Erythroblast (primary cell): ENCODE data around the gene GALNT18.

ENCODE experiments used
- DNase-seq, 2 experiments: peaks; one replicate each; lab custom pipeline; 2025; lab: John Stamatoyannopoulos, UW
- GATA1 ChIP-seq: IDR thresholded peaks from 2 replicates; pipeline ENCODE4 v1.6.1; 2011; ENCODE audit warnings: low read depth, mild to moderate bottlenecking, control low read depth, low read length, moderate library complexity
- POLR2A ChIP-seq: IDR thresholded peaks from 2 replicates; pipeline ENCODE4 v1.6.1; 2011; ENCODE audit warnings: mild to moderate bottlenecking, low read length

Gene GALNT18

DNA sequence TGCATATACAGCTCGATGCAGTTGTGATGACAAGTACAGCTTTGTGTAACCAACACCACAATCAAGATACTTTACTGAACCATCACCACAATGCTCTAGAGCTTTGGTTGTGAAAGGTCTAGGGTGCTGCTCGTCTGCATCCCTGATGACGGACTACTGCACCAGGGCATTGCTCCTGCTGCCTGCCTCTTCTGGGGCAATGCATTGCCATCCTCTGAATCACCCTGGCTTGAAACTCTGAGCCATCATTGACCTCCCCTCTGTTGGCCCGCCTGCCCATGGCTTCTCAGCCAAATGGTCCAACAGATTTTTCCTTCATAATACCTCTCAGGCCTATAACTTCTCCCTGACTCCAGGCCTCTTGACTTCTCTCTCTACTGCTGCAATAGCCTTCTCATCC is 191.4 kb downstream of the GALNT18 start:
- no peak for DNase-seq
- TF ChIP-seq POLR2A (no peak), GATA1 (no peak)

- no peak for DNase-seq
- TF ChIP-seq GATA1 (no peak), POLR2A (no peak)
These were observed 193.1 kb downstream of the GALNT18 start for GRCh38 chr11:11428714-11429113.

DNA sequence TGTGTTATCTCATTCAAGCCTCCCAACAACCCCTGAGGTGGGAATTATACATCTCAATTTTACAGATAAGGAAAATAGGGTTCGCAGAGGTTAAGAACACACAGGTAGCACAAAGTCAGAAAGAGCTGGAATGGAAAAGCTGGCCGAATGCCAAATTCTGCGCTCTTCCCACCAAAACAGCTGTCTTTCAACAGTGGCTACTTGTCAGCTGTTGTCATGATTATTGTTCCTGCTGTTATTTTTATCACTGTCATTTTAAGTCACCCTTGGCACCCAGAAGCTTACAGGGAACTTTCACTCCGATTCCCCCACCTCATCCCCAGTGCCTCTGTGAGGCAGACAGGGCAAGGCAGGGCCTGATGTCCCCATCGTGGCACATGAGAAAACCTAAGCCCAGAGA is 194.3 kb downstream of the GALNT18 start:
- TF ChIP-seq GATA1 (no peak), POLR2A (no peak)
- DNase-seq: no peak

GRCh38 chr11:11427140-11427539 is 194.7 kb downstream of the GALNT18 start:
- no peak for TF ChIP-seq GATA1
- TF ChIP-seq POLR2A: no peak

GRCh38 chr11:11426226-11426952 is 195.4 kb downstream of the GALNT18 start:
- DNase-seq: no peak
- no peak for TF ChIP-seq GATA1
- TF ChIP-seq POLR2A: no peak

More at GRCh38 chr11:11427140-11427539, 194.7 kb downstream of the GALNT18 start:
- DNase-seq: no peak

GRCh38 chr11:11425806-11426205 is 196.0 kb downstream of the GALNT18 start:
- TF ChIP-seq POLR2A: no peak
- TF ChIP-seq GATA1: no peak
- no peak for DNase-seq

- DNase-seq: no peak
- TF ChIP-seq POLR2A (no peak), GATA1 (no peak)
These were observed 197.1 kb downstream of the GALNT18 start for GRCh38 chr11:11424688-11425087.

DNA sequence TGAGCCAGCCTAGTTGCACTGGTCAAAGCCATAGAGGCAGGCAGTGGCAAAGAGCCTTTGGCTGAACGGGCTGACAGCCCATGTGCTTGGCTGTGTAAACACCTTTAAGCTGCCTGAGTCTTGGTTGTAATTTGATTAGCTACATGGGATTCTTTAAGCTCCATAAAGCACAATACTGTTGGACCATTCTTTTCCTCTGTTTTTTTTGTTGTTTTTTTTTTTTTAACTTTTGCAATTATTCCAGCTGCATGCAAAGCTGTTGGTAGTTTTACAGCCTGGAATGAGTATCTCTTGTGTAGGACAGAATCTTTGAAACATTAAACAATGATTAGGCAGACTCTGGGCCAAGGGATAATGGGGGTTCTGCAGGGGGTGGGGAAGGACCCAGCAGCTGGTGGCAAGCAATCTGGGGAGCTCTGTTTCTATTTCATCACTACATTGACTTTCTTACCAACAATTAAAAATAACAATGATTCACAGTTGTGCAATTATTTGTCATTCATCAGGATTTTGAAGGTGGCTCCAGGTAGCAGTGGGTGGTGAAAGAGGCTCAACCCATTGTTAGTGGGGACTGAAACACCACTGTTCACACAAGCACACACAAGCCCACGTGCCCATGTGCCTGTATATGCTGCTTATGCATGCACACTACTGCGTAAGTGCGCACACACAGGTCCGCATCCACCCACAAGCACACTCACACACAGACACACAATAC is 199.2 kb downstream of the GALNT18 start:
- no peak for DNase-seq
- TF ChIP-seq POLR2A (no peak), GATA1 (no peak)

- no peak for DNase-seq
- no peak for TF ChIP-seq POLR2A
- TF ChIP-seq GATA1: no peak
These were observed 200.3 kb downstream of the GALNT18 start for GRCh38 chr11:11421509-11421908.

DNA sequence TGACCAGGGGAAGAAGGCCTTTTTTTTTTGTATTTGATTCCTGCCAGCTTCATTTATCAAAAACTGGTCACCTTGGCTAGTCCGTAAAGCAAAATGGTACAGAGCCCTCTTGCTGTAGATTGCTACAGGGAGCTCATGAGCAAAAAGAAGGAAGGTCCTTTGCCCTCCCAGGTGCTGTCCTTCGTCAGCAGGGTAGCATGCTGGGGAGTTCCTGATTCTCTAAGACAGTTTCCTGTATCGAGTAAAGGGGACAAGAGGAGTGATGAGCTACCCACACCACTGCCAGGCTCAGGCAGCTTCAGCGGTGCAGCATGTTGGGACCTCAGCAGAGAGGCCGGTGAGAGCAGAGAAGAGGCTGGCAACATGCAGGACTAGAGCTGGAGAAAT is 200.9 kb downstream of the GALNT18 start:
- DNase-seq: peak in 1 of 2 experiments; percentile 74
- TF ChIP-seq POLR2A: no peak
- TF ChIP-seq GATA1: no peak

DNA sequence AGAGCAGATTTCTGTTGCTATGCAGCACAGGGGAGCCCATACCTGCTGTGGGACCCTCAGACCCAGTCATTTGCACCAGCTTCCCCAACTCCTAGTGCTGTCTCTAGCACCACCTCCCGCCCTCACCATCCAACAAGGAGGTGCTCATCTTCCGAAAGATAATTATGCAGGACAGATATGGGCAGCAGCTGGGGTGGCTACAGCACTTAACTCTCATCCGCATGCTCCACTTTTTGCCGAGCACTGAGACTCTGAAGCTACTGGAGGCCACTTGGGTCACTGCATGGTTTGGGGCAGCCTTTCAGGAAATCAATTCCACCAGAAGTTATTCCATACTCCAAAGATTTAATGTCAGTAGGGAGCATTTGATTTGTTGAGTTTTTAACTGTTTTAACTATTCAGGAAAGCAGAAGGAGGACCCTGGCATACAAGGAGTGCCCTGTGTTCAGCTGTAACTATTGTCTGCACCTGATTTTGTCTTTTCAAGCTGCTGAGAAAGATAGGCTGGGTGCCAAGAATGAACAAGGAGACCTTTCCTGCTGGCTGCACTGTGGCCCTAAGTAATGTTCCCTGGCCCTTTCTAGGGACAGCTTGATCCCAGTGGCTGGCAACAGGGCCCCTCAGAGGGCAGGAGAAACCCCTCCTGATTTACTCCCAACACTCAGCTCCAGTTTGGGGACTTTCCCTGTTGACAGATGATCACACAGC is 201.5 kb downstream of the GALNT18 start:
- peak; percentile 86 to 91 for DNase-seq
- TF ChIP-seq GATA1 (peak; percentile 26), POLR2A (no peak)

GRCh38 chr11:11419747-11420146 is 202.1 kb downstream of the GALNT18 start:
- no peak for DNase-seq
- TF ChIP-seq POLR2A: no peak
- no peak for TF ChIP-seq GATA1

GRCh38 chr11:11416917-11417316 is 204.9 kb downstream of the GALNT18 start:
- TF ChIP-seq GATA1 (no peak), POLR2A (no peak)
- DNase-seq: no peak

GRCh38 chr11:11416502-11416901 is 205.3 kb downstream of the GALNT18 start:
- no peak for DNase-seq
- TF ChIP-seq POLR2A: no peak
- no peak for TF ChIP-seq GATA1

DNA sequence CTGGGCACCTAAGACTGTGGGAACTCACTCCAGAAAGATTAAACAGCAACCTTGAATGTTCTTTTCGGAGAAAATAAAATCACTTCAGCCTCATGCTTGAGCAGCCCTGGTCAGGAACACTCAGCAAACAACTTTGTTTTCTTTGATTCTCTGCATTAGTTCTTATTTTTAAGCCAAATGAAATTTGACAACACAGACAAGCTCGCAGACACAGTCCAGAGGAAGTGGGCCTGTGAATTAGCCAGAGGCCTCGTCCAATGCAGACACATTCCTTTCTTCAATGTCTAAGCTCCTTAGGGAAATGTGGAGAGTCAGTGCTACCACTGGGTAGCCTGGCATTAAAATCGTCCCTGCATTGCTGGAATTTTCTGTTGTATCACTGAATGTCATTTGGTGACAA is 205.9 kb downstream of the GALNT18 start:
- DNase-seq: no peak
- no peak for TF ChIP-seq POLR2A
- no peak for TF ChIP-seq GATA1
